ENCODE results near the gene ETFA.

The ETFA gene

DNA sequence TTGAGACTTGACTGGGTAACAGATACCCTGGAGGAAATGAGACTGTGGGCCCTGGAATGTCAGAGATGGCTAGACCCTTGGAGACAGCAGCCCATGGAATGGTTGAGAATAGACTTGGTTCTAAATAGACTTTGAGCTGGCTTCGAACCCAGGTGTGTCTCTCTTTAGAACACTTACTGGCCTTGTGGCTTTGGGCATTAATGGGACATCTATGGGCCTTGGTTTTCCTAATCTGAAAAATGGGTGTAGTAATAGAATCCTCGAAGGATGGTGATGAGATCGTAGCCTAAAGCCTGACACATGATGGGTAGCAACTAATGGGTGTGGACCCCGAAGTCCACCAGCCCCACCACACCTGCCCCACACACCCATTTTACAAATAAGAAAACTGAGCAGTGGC is 132.2 kb downstream of the ETFA start:
- DNase-seq (ENCODE audit: extremely low spot score): no peak
- CTCF ChIA-PET: no interaction called here
- POLR2A ChIA-PET: no interaction called here
- TF ChIP-seq CTCF (IDR thresholded peaks at IDR 0.05; ENCODE audit: control extremely low read depth, extremely low read depth, low read depth, missing control alignments): no peak

DNA sequence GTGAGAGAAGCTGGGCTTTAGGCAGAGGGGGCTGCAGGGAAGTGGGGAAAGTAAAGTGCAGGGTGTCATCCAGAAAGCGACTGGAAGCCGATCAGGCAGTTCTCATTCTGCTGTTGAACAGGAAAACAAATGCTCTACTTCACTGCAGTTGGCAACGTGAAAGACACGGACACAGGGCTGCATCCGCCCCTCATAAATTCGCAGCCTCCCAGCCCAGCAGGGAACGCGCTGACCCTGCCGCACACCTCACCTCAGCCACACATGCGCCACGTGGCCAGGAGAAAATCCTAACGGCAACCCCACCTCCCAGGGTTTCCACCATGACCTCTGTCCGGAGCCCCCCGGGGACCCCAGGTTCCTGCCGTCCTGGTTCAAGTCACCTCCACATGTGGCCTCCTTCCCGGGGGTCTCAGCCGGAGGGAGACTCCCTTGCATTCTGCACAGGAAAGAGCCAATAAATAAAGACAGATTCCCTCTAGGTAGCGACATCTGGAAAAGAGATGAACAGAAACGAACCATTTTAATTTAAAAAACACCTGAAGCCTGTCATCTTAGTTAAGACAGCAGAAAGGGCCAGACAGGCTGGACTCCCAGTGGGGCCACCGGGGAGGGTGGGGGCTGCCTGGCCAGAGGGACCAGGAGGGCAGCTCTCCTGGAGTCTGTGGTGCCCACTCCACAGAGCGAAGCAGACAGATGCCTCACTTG is 132.8 kb downstream of the ETFA start:
- no peak for TF ChIP-seq CTCF (IDR thresholded peaks at IDR 0.05; ENCODE audit: control extremely low read depth, extremely low read depth, low read depth, missing control alignments)
- ChIA-PET POLR2A (no interaction called here), CTCF (interaction anchor here (1.3 kb wide), 1 partner anchor 10 kb away, joined by 3 read pairs; no protein-coding TSS in a partner anchor)
- no peak for DNase-seq (ENCODE audit: extremely low spot score)

DNA sequence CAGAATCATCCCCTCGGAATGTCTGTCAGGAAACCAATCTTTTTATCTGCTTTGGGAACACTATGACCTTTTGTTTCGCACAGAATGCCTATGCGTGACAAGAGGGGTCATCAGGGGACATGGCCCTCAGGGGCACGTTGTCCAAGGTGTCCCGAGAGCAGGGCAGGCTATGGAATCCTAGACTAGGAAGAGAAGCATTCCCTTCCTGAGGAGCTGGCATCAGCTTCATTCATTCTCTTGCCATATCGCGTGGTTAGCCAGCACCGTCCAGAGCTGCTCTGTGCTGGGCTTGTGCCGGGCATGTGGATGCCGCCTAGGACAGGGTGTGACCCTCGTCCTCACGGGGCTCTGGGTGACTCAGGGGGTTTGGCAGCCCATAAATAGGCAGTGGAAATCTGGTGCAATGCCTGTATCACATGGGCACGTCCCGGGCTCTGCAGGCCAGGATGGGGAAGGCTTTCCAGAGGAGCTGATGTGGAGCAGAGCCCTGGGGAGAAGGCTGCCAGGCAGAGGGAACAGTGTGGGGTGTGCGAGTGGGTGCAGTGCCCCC is 133.7 kb downstream of the ETFA start:
- CTCF ChIA-PET: interaction anchor here (1.3 kb wide), 1 partner anchor 9 kb away, joined by 3 read pairs; no protein-coding TSS in a partner anchor
- POLR2A ChIA-PET: no interaction called here
- TF ChIP-seq CTCF (IDR thresholded peaks at IDR 0.05; ENCODE audit: control extremely low read depth, extremely low read depth, low read depth, missing control alignments): no peak
- no peak for DNase-seq (ENCODE audit: extremely low spot score)

- no peak for TF ChIP-seq CTCF (IDR thresholded peaks at IDR 0.05; ENCODE audit: control extremely low read depth, extremely low read depth, low read depth, missing control alignments)
- POLR2A ChIA-PET: no interaction called here
- no peak for DNase-seq (ENCODE audit: extremely low spot score)
- CTCF ChIA-PET: interaction anchor here (1.3 kb wide), 1 partner anchor 14 kb away, joined by 3 read pairs; no protein-coding TSS in a partner anchor
These were observed 134.7 kb downstream of the ETFA start for GRCh38 chr15:76176487-76177085.

- DNase-seq (ENCODE audit: extremely low spot score): no peak
- TF ChIP-seq CTCF (IDR thresholded peaks at IDR 0.05; ENCODE audit: control extremely low read depth, extremely low read depth, low read depth, missing control alignments): no peak
- CTCF ChIA-PET: interaction anchor here (1.3 to 1.5 kb wide), 2 partner anchors 10 to 15 kb away, joined by 3 read pairs; no protein-coding TSS in a partner anchor
- POLR2A ChIA-PET: no interaction called here
These were observed 135.2 kb downstream of the ETFA start for GRCh38 chr15:76176059-76176458.

- CTCF ChIA-PET: interaction anchor here (1.3 to 1.5 kb wide), 2 partner anchors 10 to 16 kb away, joined by 3 read pairs; no protein-coding TSS in a partner anchor
- no peak for TF ChIP-seq CTCF (IDR thresholded peaks at IDR 0.05; ENCODE audit: control extremely low read depth, extremely low read depth, low read depth, missing control alignments)
- DNase-seq (ENCODE audit: extremely low spot score): no peak
- POLR2A ChIA-PET: no interaction called here
These were observed 135.8 kb downstream of the ETFA start for GRCh38 chr15:76175442-76175841.
